HG03354 (cell line): Measurements from ENCODE around the gene KLK4.
"Not testable (repeated sequence)": the region's sequence is repeated elsewhere in the genome, so short reads cannot be mapped to it uniquely, and the experiment has no call there.

Source experiments
- ATAC-seq: cut with Tn5 transposase; IDR thresholded peaks from one replicate; pipeline ENCODE4 v1.9.1; 2021; ENCODE audit warnings: mild to moderate bottlenecking; ENCODE audit not compliant: unreplicated experiment, poor library complexity, severe bottlenecking

Gene KLK4

DNA sequence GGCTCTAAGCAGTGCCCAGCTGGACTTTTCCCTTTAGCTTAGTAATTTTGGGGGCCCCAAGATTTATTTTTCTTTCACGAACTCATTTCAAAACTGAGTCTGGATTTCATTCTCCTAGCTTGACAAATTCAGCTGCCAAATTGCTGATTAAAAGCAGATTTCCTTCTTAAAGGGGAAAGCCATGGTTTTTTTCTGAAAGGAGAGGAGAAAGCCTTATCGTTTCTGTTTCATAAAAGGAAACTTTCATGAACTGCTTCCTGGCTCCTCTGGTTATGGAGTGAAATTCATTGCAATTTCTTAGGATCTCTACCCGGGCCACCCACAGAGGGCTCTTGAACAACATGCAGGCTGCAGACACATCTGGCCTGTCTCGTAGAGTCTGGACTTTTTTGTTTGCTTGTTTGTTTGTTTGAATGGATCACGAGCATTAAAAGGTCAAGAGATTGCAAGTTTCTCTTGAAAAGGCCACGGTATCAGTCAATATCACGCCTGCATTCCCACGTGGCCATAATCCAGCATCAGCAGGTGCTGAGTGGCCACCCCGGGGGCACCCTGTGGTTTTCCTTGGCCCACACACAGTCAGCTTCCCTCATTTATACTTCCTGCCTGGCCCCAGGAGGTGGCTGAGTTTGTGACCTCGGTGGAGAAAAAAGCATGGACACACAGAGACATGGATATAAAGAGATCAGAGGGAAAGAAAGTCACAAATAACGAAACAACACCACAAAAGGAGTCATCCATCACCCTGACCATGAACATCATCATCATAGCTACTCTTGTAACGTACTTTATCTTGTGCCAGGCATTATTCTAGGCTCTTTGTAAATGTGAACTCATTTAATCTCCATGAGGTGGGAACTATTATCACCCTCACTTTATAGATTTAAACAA, 10.5 kb upstream of the KLK4 start:
- no peak for ATAC-seq

DNA sequence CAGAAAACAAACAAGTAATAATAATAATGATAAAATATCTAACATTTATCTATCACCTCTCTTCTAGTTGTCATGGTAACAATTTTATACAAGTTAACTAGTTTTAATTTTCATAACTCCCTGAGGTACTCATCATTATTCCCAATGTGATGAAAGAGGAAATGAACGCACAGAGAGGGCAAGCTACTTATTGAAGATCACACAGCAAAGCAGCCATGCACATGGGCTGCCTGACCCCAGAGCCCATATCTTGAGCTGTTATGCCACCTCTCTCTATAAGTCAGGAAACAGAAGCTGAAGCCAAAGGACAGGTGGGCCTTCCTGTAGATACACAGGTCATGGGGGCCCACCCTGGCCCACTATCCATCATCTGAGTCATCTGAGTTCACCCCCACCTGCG, 4.9 kb upstream of the KLK4 start:
- ATAC-seq = no peak

DNA sequence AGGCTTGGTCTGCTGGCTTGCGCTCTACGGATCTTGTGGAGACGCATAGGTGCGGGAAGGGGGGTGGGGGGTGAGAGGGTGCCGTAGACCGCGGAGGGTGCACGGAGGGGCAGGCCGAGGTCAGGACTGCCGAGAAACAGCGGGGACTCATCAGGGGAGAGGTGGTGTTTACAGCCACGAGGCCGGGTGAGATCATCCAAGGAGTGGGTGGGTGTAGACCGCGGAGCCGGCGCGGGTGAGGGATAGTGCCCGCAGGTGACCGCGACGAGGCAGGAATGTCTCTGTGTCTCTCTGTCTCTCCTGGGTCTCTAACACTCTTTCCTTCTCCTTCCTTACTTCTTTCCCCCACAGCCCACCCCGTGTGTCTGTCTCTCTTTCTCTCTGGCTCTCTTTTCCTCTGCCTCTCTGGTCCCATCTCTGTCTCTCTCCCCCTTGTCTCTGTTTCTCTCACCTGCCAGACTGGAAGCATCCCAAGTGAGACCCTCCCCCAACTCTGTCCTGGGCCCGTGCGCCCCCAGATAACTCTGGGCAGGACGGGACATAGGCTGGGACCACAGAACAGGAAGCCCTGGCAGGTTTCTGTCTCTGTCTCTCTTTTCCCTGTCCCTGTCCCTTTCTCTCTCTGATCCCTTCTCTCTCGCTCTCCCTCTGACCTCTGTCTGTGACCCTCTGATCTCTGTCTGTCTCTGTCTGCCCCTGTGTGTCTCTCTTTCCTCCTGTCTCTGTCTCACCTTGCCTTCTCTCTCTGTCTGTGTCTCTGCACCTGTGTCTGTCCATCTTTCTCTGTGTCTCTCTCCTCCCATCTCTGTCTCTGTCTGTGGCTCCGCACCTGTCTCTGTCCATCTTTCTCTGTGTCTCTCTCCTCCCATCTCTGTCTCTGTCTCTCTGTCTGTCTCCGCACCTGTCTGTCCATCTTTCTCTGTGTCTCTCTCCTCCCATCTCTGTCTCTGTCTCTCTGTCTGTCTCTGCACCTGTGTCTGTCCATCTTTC, 1.8 kb upstream of the KLK4 start:
- no peak for ATAC-seq

DNA sequence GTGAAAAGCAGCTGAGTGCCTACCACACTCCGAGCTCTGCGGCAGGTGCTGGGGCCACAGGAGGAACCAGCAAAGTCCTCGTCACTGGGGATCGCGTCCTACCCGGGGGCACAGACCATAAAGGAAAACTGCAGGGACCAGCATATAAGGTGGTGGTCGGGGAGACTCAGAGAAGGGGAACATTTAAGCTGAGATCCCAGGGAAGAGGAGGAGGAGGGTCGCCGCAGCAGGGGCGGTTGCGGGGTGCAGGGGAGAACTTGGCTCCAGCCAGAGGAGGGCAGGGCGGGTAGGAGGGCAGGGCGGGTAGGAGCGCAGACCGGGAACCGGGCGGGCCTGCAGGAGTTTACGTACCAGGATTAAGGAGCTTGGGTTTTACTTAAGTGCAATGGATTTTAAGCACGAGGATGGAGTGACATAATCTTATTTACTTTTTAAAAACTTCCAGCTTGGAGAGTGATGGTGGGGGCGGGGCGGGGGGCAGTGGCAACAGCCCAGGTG, 956 bp upstream of the KLK4 start:
- ATAC-seq = no peak

DNA sequence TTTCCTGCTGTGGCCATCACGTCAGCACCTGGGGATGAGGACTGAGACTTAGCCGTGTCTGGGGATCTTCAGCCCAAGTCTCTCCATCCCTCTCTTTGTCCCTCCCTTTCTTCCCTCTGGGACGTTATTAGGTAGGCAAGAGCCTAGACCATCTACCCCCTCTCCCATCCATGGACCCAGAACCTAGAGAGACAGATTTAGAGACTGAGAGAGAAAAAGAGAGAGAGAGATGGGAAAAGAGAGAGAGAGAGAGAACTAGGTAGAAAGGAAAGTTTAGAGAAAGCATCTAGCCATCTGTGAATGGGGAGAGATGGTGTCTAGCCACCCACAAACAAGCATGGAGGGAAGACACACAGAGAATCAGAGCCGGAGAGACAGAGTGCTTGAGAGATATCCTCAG, 473 bp downstream of the KLK4 start:
- ATAC-seq = no peak

DNA sequence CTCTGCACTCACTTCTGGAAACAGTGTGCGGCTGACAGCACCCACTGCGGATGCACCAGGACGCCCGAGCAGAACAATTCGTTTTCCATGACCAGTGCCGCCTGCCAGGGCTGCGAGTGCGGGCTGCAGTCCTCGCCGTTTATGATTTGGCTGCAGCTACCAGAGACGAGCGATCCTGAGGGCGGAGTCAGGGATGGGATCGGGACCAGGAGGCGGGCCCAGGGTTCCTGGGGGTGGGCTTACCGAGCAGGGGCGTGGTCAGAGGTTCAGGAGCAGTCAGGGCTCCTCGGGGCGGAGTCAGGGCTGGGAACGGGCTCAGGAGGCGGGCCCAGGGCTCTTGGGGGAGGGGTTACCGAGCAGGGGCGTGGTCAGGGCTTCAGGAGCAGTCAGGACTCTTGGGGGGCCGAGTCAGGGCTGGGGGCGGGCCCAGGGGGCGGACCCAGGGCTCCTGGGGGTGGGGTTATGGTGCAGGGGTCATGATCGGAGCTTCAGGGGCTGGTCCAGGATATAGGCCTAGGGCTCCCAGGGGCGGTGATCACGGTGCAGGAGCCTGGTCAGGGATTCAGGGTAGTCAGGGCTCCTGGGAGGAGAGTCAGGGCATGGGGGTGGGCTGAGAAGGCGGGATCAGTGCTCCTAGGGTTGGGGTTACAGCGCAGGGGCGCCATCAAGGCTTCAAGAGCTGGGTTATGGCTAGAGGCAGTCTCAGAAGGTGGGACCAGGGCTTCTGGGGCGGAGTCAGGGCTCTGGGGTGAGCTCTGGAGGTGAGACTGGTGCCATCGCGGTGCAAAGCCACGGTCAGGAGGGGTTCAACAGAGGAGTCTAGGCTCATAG, 1.7 kb downstream of the KLK4 start:
- peak; percentile 70 for ATAC-seq

DNA sequence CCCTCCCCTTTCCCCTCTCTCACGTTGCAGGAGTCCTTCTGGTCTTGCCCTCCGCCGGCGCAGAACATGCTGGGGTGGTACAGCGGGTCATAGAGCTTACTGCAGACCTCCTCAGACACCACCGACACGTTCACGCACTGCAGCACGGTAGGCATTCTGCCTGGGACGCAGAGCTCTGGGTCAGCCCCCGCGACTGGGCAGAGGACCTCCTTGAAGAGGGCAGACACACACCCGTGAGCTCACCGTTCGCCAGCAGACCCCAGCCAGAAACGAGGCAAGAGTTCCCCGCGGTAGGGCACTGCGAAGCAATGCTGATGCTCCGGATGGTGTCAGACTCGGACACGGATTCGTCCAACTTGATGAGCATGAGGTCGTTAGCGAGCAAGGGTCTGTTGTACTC, 2.9 kb downstream of the KLK4 start:
- ATAC-seq = no peak

DNA sequence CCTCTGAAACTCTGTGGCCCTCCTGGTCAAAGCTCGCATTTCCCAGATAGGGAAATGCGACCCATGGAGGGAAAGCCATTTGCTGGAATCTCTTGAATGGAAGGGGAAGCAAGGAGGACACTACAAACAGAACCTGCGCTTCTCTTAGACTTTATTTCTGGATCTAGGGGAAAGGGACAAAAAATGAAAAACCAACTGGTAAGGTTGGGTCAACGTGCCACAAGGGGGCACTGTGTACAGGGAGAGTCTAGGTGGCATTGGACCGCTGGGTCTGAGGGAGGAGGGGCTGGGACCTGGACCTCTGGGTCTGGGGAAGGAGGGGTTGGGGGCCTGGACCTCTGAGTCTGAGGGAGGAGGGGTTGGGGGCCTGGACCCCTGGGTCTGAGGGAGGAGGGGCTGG, 5.0 kb downstream of the KLK4 start:
- ATAC-seq = no peak

DNA sequence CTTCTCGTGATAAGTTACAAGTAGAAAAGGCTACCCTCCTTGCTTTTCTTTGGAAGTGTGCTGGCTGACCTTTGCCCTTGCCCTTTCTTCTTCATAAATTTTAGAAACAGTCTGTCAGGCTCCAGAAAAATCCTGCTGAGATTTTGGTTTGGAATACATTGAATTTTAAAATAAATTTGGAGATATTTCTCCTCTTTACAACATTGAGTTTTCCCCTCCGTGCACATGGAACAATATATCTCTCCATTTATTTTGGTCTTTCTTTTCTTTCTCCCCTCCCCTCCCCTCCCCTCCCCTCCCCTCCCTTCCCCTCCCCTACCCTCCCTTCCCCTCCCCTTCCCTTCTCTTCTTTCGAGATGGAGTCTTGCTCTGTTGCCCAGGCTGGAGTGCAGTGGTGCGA, 8.6 kb downstream of the KLK4 start:
- ATAC-seq = no peak

DNA sequence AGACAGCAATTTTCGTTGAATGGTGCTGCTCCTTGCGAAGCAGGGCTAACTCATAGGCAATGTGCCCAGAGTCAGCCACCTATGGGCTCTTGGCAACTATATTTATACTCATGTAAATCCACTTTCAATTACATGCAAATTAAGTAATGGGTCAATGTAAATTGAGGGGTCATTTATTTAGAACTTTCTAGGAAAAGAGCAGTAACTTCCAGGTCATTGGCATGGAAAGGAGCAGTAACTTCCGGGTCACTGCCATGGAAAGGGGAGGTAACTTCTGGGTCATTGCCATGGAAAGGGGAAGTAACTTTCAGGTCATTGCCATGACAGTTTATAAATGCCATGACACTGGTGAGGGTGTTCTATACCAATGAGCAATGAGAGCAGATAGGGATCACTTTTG, 11.6 kb downstream of the KLK4 start:
- ATAC-seq = no peak

DNA sequence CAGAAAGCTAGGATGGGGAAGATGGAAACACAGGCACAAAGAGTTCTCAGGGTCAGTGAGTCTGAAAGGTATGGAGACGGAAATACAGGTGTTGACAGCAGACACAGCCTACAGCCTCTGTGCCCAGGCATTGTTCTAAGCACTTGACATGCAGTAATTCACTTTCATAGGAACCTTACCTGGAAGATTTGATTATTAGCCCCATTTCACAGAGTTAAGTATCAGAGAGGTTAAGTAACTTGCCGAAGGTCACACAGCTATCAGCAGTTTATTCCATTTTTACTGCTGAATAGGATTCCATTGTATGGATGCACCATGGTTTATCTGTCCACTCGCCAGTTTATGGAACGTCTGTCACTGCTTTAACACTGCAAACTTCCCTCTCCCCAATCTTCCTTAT, 13.2 kb downstream of the KLK4 start:
- no peak for ATAC-seq

DNA sequence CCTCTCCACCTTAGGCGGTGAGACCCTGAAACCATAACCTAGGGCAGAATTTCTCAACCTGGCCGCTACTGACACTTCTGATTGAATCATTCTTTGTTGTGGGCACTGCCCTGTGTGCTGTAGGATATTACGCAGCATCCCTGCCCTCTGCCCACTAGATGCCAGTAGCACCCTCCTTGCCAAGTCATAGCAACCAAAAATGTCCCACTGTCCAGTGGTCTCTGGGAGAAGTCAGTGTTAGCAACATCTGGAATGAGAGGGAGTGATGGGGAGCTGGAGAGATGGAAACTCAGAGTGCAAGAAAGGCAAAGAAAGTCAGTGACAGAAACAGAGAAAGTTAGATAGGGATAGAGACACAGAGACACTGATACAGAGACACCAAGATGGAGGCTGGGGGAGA, 13.6 kb downstream of the KLK4 start:
- ATAC-seq = peak; percentile 5

DNA sequence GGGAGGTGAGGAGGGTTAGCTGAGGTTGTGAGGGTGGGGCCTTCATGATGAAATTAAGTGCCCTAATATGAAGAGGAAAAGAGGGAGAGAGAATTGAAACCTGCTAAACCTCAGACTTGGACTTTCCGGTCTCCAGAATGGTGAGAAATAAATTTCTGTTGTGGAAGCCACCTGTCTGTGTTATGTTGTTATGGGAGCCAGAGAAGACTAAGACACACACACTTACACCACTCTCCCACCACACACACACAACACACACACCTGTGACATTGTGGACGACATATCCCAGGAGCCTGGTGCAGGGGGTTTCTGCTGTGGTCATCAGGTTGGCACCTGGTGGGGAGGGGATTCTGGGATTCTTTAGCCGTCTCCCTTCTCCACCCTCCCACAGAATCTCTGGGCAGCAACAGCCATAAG, 14.0 kb downstream of the KLK4 start:
- ATAC-seq = peak; percentile 48

DNA sequence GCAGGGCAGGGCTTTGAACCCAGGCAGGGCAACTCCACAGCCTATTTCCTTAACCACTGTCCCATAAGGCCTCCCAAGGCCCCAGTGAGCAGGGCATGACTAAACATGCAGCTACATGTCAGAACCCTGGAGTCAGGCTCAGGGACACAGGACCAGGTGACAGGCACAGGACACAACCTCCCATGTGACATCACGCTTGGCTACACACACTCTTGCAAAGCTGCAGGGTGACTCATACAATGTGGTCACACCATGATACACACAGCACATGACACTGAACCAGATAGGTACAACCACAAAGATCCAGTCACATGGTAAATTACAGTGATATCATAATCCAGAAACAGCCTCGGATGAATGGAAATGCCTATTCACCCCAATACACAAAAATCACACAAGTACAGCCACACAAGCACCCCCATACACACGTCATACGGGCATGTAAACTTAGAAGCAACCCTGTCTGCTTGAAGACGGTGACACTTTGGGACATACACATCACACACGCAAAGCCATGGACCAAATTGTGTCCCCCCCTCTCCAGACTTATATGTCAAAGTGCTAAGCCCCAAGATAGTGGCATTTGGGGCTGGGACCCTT, 14.5 kb downstream of the KLK4 start:
- peak; percentile 85 for ATAC-seq

DNA sequence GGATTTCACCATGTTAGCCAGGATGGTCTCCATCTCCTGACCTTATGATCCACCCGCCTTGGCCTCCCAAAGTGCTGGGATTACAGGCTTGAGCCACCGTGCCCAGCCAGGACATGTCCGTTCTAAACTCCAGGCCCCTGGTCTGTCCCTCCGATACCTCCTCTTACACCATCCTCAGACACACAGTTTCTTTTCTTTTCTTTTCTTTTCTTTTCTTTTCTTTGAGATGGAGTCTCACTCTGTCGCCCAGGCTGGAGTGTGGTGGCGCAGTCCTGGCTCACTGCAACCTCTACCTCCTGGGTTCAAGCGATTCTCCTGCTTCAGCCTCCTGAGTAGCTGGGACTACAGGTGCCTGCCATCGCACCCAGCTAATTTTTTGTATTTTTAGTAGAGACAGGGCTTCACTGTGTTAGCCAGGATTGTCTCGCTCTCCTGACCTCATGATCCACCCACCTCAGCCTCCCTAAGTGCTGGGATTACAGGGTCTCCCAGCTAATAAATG, 15.1 kb downstream of the KLK4 start:
- not testable (repeated sequence) for ATAC-seq

DNA sequence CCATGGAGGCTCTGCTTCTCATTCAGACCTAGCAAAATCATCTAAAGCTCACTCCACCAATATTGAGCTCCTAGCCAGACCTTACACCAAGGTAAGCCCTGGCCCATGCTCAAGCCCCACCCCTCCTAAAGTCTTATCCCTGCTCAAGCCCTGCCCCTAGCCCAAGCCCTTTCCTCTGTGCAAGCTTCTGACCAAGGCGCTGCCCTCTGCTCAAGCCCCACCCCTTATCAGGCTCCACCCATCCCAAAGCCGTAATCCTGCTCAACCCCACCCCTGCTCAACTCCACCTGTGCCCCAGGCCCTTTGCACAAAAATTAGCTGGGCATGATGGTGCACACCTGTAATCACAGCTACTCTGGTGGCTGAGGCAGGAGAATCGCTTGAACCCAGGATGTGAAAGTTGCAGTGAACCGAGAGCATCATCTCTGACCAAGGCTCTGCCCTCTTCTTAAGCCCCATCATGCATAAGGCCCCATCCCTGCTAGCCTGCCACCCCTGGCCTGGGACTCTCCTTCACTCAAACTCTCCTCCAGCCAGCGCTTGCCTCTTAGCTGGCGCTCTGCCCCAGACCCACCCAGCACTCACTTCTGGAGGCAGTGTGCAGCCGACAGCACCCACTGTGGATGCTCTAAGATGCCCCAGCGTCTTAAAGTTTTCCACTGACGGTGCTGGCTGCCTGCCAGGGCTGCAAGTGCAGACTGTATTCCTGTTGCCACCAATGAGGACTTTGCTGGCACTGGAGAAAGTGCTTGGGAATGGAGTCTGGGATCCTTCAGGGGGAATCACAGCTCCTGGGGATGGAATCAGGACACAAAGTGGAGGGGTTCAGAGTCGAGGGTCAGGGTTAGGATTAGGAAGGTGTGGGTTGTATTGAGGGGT, 16.5 kb downstream of the KLK4 start:
- no peak for ATAC-seq

DNA sequence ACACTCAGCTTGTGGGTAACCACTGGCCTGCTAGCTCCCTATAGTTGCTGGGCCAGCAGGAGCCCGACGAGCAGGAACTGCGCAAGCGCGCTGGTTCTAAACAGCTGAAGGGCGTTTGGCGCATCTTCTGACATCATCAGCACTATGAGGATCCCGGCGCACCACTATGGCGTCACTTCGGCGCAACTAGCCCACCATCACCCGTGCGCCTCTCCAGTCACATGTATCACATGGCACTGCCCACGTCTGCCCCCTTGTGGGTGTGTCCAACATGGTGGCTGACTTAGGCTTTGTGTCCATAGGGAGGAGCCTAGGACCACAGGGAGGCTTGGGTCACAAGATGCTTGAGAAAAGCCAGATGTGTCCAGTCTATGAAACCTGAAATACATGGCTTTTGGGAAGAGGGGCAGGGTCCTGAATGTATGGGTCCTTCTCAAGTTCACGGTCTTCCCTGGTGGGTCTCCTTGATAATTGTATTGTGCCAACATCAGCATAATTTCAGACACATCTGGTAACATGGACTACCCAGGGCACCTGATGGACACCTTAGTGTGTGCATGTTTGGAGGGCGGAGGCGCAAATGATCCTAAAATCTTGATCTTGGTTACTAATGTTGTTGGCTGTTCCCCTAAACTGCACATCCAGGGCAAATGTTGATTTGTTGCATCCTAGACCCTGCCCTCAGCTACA, 18.0 kb downstream of the KLK4 start:
- no peak for ATAC-seq

DNA sequence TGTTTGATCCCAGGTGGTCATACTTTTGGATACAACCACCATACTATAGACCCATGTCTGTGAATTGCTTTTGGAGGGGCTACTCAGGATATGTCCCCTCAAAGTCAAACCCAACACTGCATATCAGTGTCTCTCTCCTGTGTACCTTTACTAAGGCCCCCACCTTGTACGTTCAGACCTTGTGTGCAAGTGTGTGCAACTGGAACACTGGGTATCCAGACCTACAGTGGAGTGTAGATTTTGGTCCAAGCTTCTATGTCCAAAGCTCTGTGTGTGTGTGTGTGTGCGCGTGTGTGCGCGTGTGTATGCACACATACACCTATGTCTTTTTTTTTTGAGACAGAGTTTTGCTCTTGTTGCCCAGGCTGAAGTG, 20.0 kb downstream of the KLK4 start:
- no peak for ATAC-seq
